HepG2 (cell line): Measurements from ENCODE around the gene PAN2. TPM values are rescaled to one million over a fixed set of nuclear protein-coding genes. Genes with fewer than 3 reads are reported as not detected.
A peak's percentile ranks its signal among the peaks of the same experiment; 100 is the strongest.

Experiments
- ATAD3A ChIP-seq: sonication (generic); formaldehyde crosslinking; IDR thresholded peaks from 2 replicates; pipeline ENCODE4 v1.4.0; 2020; ENCODE audit warnings: missing genetic modification reagents
- ATF7 ChIP-seq, 2 experiments: fragments of 450-650 bp in 1 of 2; sonication (generic) in 1 of 2; formaldehyde crosslinking in 1 of 2; IDR thresholded peaks; 2 replicates each; pipeline versions ENCODE4 v1.4.0 to v1.6.1; 2016 to 2020; ENCODE audit warnings: antibody characterized with exemption in 1 of 2, mild to moderate bottlenecking in 1 of 2, missing genetic modification reagents in 1 of 2
- CBX1 ChIP-seq: IDR thresholded peaks from one replicate; pipeline ENCODE4 v1.6.1; 2016; ENCODE audit warnings: antibody characterized with exemption, low read depth
- GLI4 ChIP-seq: sonication (generic); formaldehyde crosslinking; IDR thresholded peaks from 2 replicates; pipeline ENCODE4 v1.5.1; 2020; ENCODE audit warnings: missing genetic modification reagents, mild to moderate bottlenecking, moderate library complexity, borderline replicate concordance
- HMGA1 ChIP-seq: sonication (generic); formaldehyde crosslinking; conservative IDR thresholded peaks from 2 replicates; pipeline ENCODE4 v1.4.0; 2020; ENCODE audit warnings: missing genetic modification reagents
- HNF1B ChIP-seq: sonication (generic); formaldehyde crosslinking; IDR thresholded peaks from 2 replicates; pipeline ENCODE4 v1.5.1; 2020; ENCODE audit warnings: mild to moderate bottlenecking, moderate library complexity, missing genetic modification reagents
- HOXD1 ChIP-seq: sonication (generic); formaldehyde crosslinking; IDR thresholded peaks from 2 replicates; pipeline ENCODE4 v1.5.0; 2020; ENCODE audit warnings: missing genetic modification reagents
- MEIS1 ChIP-seq: sonication (generic); formaldehyde crosslinking; IDR thresholded peaks from 2 replicates; pipeline ENCODE4 v1.9.0; 2021; ENCODE audit warnings: mild to moderate bottlenecking, missing genetic modification reagents, moderate library complexity, borderline replicate concordance
- PLRG1 ChIP-seq: fragments of 450-650 bp; conservative IDR thresholded peaks from 2 replicates; pipeline ENCODE4 v1.6.1; 2016
- PLSCR1 ChIP-seq: sonication (generic); formaldehyde crosslinking; IDR thresholded peaks from 2 replicates; pipeline ENCODE4 v1.5.0; 2020; ENCODE audit warnings: missing genetic modification reagents, mild to moderate bottlenecking, borderline replicate concordance
- POLR2AphosphoS5 ChIP-seq: IDR thresholded peaks from 2 replicates; pipeline ENCODE4 v1.6.1; 2012; ENCODE audit warnings: low read depth, low read length
- SMARCC2 ChIP-seq: fragments of 450-650 bp; IDR thresholded peaks from 2 replicates; pipeline ENCODE4 v1.6.1; 2017; ENCODE audit warnings: antibody characterized with exemption, mild to moderate bottlenecking
- SOX13 ChIP-seq, 3 experiments: fragments of 450-650 bp in 1 of 3; sonication (generic) in 1 of 3; formaldehyde crosslinking in 1 of 3; IDR thresholded peaks in 2 of 3; conservative IDR thresholded peaks in 1 of 3; 2 replicates each; pipeline versions ENCODE4 v1.5.0 to v1.6.1; 2016 to 2020; ENCODE audit warnings: antibody characterized with exemption in 1 of 3, mild to moderate bottlenecking in 1 of 3, missing compliant biosample characterization in 1 of 3, missing genetic modification reagents in 1 of 3, moderate library complexity in 1 of 3
- SP4 ChIP-seq: sonication (generic); formaldehyde crosslinking; IDR thresholded peaks from 2 replicates; pipeline ENCODE4 v1.8.1; 2023; ENCODE audit warnings: mild to moderate bottlenecking, missing genetic modification reagents
- SUZ12 ChIP-seq: fragments of 150-350 bp; IDR thresholded peaks from 2 replicates; pipeline ENCODE4 v1.6.1; 2014; ENCODE audit warnings: low read depth, low read length
- ZBTB7A ChIP-seq: sonication (generic); formaldehyde crosslinking; IDR thresholded peaks from 2 replicates; pipeline ENCODE4 v1.8.0; 2022; ENCODE audit warnings: mild to moderate bottlenecking, missing genetic modification reagents
- ZFY ChIP-seq: sonication (generic); formaldehyde crosslinking; IDR thresholded peaks from 2 replicates; pipeline ENCODE4 v1.4.0; 2020; ENCODE audit warnings: missing genetic modification reagents
- ZNF274 ChIP-seq: sonication (generic); formaldehyde crosslinking; IDR thresholded peaks from 2 replicates; pipeline ENCODE4 v1.5.1; 2020; ENCODE audit warnings: mild to moderate bottlenecking, missing genetic modification reagents
- ZNF740 ChIP-seq: sonication (generic); formaldehyde crosslinking; IDR thresholded peaks from 2 replicates; pipeline ENCODE4 v1.4.0; 2020; ENCODE audit warnings: missing genetic modification reagents
- ZNF749 ChIP-seq: sonication (generic); formaldehyde crosslinking; IDR thresholded peaks from 2 replicates; pipeline ENCODE4 v1.8.0; 2022; ENCODE audit warnings: mild to moderate bottlenecking, missing genetic modification reagents, moderate library complexity, borderline replicate concordance
- polyA plus RNA-seq, 8 experiments: library from polyadenylated mRNA; depleted of rRNA in 3 of 8; stranded (reverse) in 7 of 8; unstranded in 1 of 8; fragments of >200 nt; fragmentation: Illumina TruSeq in 4 of 8; extraction: Trizol in 4 of 8; gene quantifications; 2 replicates each; pipeline versions ENCODE4 v1.2.1 to v1.2.3, GENCODE V29; 2011 to 2016; ENCODE audit warnings: low read depth in 4 of 8, missing spikeins in 1 of 8, mixed read lengths in 1 of 8; ENCODE audit not compliant: insufficient read depth in 1 of 8
- total RNA-seq, 5 experiments: library from RNA; depleted of rRNA; stranded (reverse); fragments of >200 nt; fragmentation: Illumina TruSeq; extraction: Trizol; gene quantifications; 2 replicates each; pipeline ENCODE4 v1.2.3, GENCODE V29; 2016; ENCODE audit warnings: low read depth in 1 of 5

Gene PAN2
- total and polyA plus RNA-seq, 2 of the 13 experiments (the other 11 are each of a cell fraction or from before 2014, with no cell fraction given): 27.2 to 61.1 TPM

GRCh38 chr12:56333197-56333678, 562 bp downstream of the PAN2 start (continued):
- TF ChIP-seq ZNF274 (CRISPR knock-in tag) (peak; percentile 70), ATF7 (IDR thresholded peaks at IDR 0.05) (no peak), ATF7 (CRISPR knock-in tag; IDR thresholded peaks at IDR 0.05) (no peak), SUZ12 (0 out of 2 replicates have a peak, but pooled peaks have one; percentile 12), HOXD1 (CRISPR knock-in tag) (0 out of 2 replicates have a peak, but pooled peaks have one; percentile 13), PLSCR1 (CRISPR knock-in tag) (no peak), SMARCC2 (no peak), ZFY (CRISPR knock-in tag) (peak; percentile 48), ZNF749 (CRISPR knock-in tag) (no peak), PLRG1 (no peak), MEIS1 (CRISPR knock-in tag) (no peak), CBX1 (no peak), ZNF740 (CRISPR knock-in tag) (no peak), GLI4 (CRISPR knock-in tag) (0 out of 2 replicates have a peak, but pooled peaks have one; percentile 18), POLR2AphosphoS5 (peak; percentile 10), HNF1B (CRISPR knock-in tag) (0 out of 2 replicates have a peak, but pooled peaks have one; percentile 6), HMGA1 (CRISPR knock-in tag) (no peak), ATAD3A (CRISPR knock-in tag) (no peak), ZBTB7A (CRISPR knock-in tag) (no peak), SOX13 (IDR thresholded peaks at IDR 0.05) (no peak), SOX13 (CRISPR knock-in tag; conservative IDR thresholded peaks at IDR 0.05 in 1 of 2, IDR thresholded peaks at IDR 0.05 in 1 of 2) (peak in 1 of 2 experiments; percentile 3; a peak in 1 of 4 replicates), SP4 (0 out of 2 replicates have a peak, but pooled peaks have one; percentile 26)
- TF ChIP-seq, all 625 proteins: peak for 16
